Esophagus muscularis mucosa (tissue), 4 donors: ENCODE results near the gene THRB. TPM values are rescaled to one million over a fixed set of nuclear protein-coding genes. Genes with fewer than 3 reads are reported as not detected.

Experiments used
- DNase-seq: peaks from one replicate; pipeline ENCODE4 v3.0.0-alpha.2; 2017; ENCODE audit errors: extremely low spot score
- H3K27ac ChIP-seq, 4 donors: fragments of 200-600 bp; sonication (generic); replicated peaks in 1 of 4; 1 replicate in 3 of 4; 2 replicates in 1 of 4; pipeline ENCODE4 v1.5.1; 2016 to 2019; ENCODE audit warnings: mild to moderate bottlenecking in 1 of 4
- H3K27me3 ChIP-seq, 4 donors: fragments of 200-600 bp; sonication (generic); one replicate each; pipeline versions ENCODE4 v1.5.1 to v1.6.0; 2016 to 2019
- H3K36me3 ChIP-seq, 4 donors: fragments of 200-600 bp; sonication (generic); one replicate each; pipeline ENCODE4 v1.5.1; 2016 to 2019
- H3K4me1 ChIP-seq, 4 donors: fragments of 200-600 bp; sonication (generic); one replicate each; pipeline ENCODE4 v1.5.1; 2016 to 2019
- H3K4me3 ChIP-seq, 4 donors: fragments of 200-600 bp; sonication (generic); 1 replicate in 2 of 4; 2 replicates in 2 of 4; pipeline ENCODE4 v1.5.1; 2016 to 2019; ENCODE audit warnings: mild to moderate bottlenecking in 4 of 4, moderate library complexity in 1 of 4
- H3K9me3 ChIP-seq, 4 donors: fragments of 200-600 bp; sonication (generic); 1 replicate in 3 of 4; 2 replicates in 1 of 4; pipeline ENCODE4 v1.5.1; 2016 to 2019
- CTCF ChIP-seq, 3 experiments: fragments of 200-600 bp in 2 of 3; fragments of 450-650 bp in 1 of 3; sonication (generic) in 2 of 3; IDR thresholded peaks; one replicate each; pipeline ENCODE4 v1.5.1; 2017 to 2019; ENCODE audit warnings: antibody characterized with exemption in 3 of 3, mild to moderate bottlenecking in 2 of 3, moderate library complexity in 1 of 3
- EP300 ChIP-seq: sonication (generic); formaldehyde crosslinking; IDR thresholded peaks from one replicate; pipeline ENCODE4 v1.6.1; 2017; ENCODE audit warnings: antibody characterized with exemption
- POLR2A ChIP-seq: fragments of 450-650 bp; IDR thresholded peaks from one replicate; pipeline ENCODE4 v1.6.1; 2017; ENCODE audit warnings: antibody characterized with exemption, moderate library complexity, mild to moderate bottlenecking, low read depth
- POLR2AphosphoS5 ChIP-seq, 2 donors: sonication (generic); formaldehyde crosslinking; IDR thresholded peaks; one replicate each; pipeline ENCODE4 v1.6.1; 2017; ENCODE audit warnings: antibody characterized with exemption in 2 of 2
- WGBS: methylation state at CpG from one replicate; pipeline ENCODE4 v1.1.5; 2018; 5-methylcytosine and 5-hydroxymethylcytosine counted together
- intact Hi-C: fragments of 100-400 bp; cut with DNase I; formaldehyde crosslinking; loops from one replicate; pipeline ENCODE4 v1.15.1; 2023
- total RNA-seq, 4 donors: library from RNA; depleted of rRNA; stranded (reverse); fragments of >200 nt; gene quantifications; one replicate each; pipeline versions ENCODE4 v1.1.0 to v1.2.1, GENCODE V29; 2016

The THRB gene
- total RNA-seq, 4 donors from 2014 or later, result 31.5 to 68.6 (median 39.3) TPM

- intact Hi-C loops, result no loop called here
- H3K36me3 ChIP-seq, result no peaks in the 10 kb centered on the region
- peaks cover 6 to 41% (median 28%) of the 10 kb centered on the region in 4 donors for H3K4me1 ChIP-seq
- no peak for TF ChIP-seq POLR2AphosphoS5 (IDR thresholded peaks at IDR 0.05)
- TF ChIP-seq CTCF (IDR thresholded peaks at IDR 0.05), result no peak
- no peak for TF ChIP-seq EP300
- no peak for TF ChIP-seq POLR2A
- no peaks in the 10 kb centered on the region for H3K9me3 ChIP-seq
- 83% methylated on average over 6 of the region's 6 CpGs for WGBS
- no peak overlapping the region for H3K4me3 ChIP-seq
- no peaks in the 10 kb centered on the region for H3K27me3 ChIP-seq
- no peak overlapping the region for H3K27ac ChIP-seq
- no peak for DNase-seq
Observed at GRCh38 chr3:24357635-24358034, 137.0 kb downstream of the THRB start.

DNA sequence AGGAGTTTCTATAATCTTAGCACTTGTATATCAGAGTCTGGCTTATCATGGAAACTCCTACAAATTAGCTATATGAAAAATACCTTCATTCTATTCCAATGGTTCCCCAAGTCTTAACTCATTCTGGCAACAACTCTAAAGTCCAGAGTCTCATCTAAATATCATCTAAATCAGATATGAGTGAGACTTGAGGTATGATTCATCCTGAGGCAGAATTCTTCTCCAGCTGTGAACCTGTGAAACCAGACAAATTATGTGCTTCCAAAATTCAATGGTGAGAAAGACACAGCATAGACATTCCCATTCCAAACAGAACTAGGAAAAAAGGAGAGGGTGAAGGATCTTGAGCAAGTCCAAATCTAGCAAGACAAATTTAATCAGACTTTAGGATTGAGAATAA is 138.8 kb downstream of the THRB start:
- no peak for DNase-seq
- H3K27ac ChIP-seq, result no peak overlapping the region
- no peaks in the 10 kb centered on the region for H3K9me3 ChIP-seq
- no peak overlapping the region for H3K4me3 ChIP-seq
- TF ChIP-seq CTCF (IDR thresholded peaks at IDR 0.05), result no peak
- no peak for TF ChIP-seq EP300
- TF ChIP-seq POLR2AphosphoS5 (IDR thresholded peaks at IDR 0.05), result no peak
- no peak for TF ChIP-seq POLR2A
- intact Hi-C loops, result no loop called here
- no peaks in the 10 kb centered on the region for H3K36me3 ChIP-seq
- no peaks in the 10 kb centered on the region for H3K27me3 ChIP-seq
- H3K4me1 ChIP-seq, result peaks cover 18 to 53% (median 42%) of the 10 kb centered on the region in 4 donors

- H3K4me1 ChIP-seq, result peaks cover 18 to 53% (median 43%) of the 10 kb centered on the region in 4 donors
- H3K27ac ChIP-seq, result no peak overlapping the region
- no peaks in the 10 kb centered on the region for H3K27me3 ChIP-seq
- TF ChIP-seq CTCF (IDR thresholded peaks at IDR 0.05), result no peak
- TF ChIP-seq POLR2AphosphoS5 (IDR thresholded peaks at IDR 0.05), result no peak
- TF ChIP-seq POLR2A, result no peak
- no peak for TF ChIP-seq EP300
- intact Hi-C loops, result no loop called here
- no peak overlapping the region for H3K4me3 ChIP-seq
- H3K9me3 ChIP-seq, result no peaks in the 10 kb centered on the region
- no peak for DNase-seq
- no peaks in the 10 kb centered on the region for H3K36me3 ChIP-seq
Observed at GRCh38 chr3:24354230-24354629, 140.4 kb downstream of the THRB start.

- TF ChIP-seq POLR2AphosphoS5 (IDR thresholded peaks at IDR 0.05), result no peak
- no peak for TF ChIP-seq EP300
Observed at GRCh38 chr3:24352893-24353553, 141.6 kb downstream of the THRB start.

DNA sequence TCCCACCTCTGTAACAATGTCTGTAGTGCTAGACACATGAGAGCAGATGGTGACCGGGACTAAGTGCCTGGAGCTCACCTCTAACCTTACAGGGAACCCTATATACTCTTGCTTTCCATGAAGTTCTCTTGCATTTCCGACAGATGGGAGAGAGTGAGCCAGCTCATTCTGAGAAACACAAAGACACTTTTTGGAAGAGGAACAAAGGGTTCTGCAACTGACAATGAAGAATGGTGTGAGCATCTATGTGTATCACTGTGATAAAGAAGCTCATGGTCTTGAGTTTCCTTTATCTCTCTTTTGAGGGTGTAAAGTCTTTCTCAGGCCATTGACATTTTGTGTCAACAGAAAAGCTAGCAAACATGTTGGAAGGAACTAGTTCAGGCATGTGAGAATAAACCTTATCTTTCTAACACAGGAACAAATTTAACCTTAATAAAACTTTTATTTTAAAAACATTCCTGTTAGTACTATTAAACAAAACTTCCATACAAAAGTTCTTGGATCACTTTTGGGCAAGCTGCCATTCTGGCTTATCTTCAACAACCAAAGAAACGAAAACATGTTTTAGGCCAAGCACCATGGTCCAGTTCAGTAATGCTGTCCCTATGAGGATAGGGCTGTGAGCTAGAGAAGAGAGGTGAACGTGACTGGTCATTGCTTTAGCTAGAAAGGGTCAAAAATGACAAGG is 142.7 kb downstream of the THRB start:
- peak overlapping the region; percentile 58 to 73 (median 61) for H3K27ac ChIP-seq

More at GRCh38 chr3:24352893-24353553, 141.6 kb downstream of the THRB start:
- no peaks in the 10 kb centered on the region for H3K27me3 ChIP-seq
- H3K9me3 ChIP-seq, result no peaks in the 10 kb centered on the region
- WGBS, result 73% methylated on average over 3 of the region's 3 CpGs
- no peak for DNase-seq
- H3K36me3 ChIP-seq, result no peaks in the 10 kb centered on the region
- H3K4me3 ChIP-seq, result no peak overlapping the region
- intact Hi-C loops, result no loop called here
- peak overlapping the region in 1 of 4 donors; percentile 59 for H3K27ac ChIP-seq
- peaks cover 18 to 45% (median 37%) of the 10 kb centered on the region in 4 donors for H3K4me1 ChIP-seq

More for the DNA sequence above, 142.7 kb downstream of the THRB start:
- Histone ChIP-seq H3K27me3 (no peaks in the 10 kb centered on the region), H3K4me3 (no peak overlapping the region), H3K9me3 (no peaks in the 10 kb centered on the region), H3K36me3 (no peaks in the 10 kb centered on the region), H3K4me1 (peaks cover 18 to 38% (median 31%) of the 10 kb centered on the region in 4 donors)
- WGBS, result 29% methylated on average over 4 of the region's 4 CpGs
- DNase-seq, result no peak
- TF ChIP-seq CTCF (IDR thresholded peaks at IDR 0.05) (no peak), POLR2AphosphoS5 (IDR thresholded peaks at IDR 0.05) (no peak), POLR2A (no peak), EP300 (no peak)
- intact Hi-C loops, result no loop called here
